Measurements from ENCODE around the gene KRT20.

DNA sequence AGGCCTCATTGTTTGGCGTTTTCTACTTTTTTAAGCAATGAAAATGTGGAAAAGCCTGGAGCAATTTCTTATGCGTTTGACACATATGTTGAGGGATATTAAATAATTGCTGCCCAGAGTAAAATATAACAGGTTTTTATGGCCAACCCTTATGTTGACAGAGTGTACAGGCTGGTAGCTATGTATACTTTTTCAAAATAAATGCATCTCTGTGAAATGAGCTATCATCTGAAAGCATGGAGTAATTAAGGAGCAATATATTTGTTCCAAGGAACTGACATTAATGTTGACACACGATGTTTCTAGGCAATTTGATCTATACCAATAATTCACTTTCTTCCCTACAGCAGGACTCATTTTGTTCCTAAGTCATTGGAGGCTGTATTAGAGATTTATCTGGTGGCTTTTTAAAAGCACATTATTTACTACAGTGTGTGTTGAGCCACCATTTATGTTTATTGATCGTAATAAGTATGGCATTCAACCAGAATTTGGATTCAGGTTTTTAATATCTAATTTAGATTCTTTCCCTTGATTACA, 11.9 kb upstream of the KRT20 start:
- no peak for TF ChIP-seq CTCF (IDR thresholded peaks at IDR 0.05)
- TF ChIP-seq POLR2A (IDR thresholded peaks at IDR 0.05): no peak
- TF ChIP-seq EP300 (IDR thresholded peaks at IDR 0.05): no peak
